Stimulated activated CD8-positive, alpha-beta memory T cell treated with anti-CD3 and anti-CD28 coated beads, Interleukin-2, amount 100 ng/mL, for 48 hours (primary cell): ENCODE results near the gene SMAD4.
"Not testable (repeated sequence)": the region's sequence is repeated elsewhere in the genome, so short reads cannot be mapped to it uniquely, and the experiment has no call there.

ENCODE experiments used
- DNase-seq, 2 donors: peaks; one replicate each; pipeline ENCODE4 v3.0.0-alpha.2; 2020; ENCODE audit warnings: low read depth in 2 of 2

Gene SMAD4

GRCh38 chr18:51110073-51110797 lies 80.2 kb downstream of the SMAD4 start:
- DNase-seq = peak; percentile 56 to 70

- DNase-seq = not testable (repeated sequence)
Measured at GRCh38 chr18:51111633-51112355, 81.8 kb downstream of the SMAD4 start.

GRCh38 chr18:51116996-51117395 lies 87.0 kb downstream of the SMAD4 start:
- not testable (repeated sequence) for DNase-seq

GRCh38 chr18:51119561-51119960 lies 89.5 kb downstream of the SMAD4 start:
- DNase-seq = not testable (repeated sequence)

GRCh38 chr18:51119976-51120375 lies 90.0 kb downstream of the SMAD4 start:
- DNase-seq = not testable (repeated sequence)

- DNase-seq = no peak
Measured at GRCh38 chr18:51120809-51121596, 91.0 kb downstream of the SMAD4 start.

- no peak for DNase-seq
Measured at GRCh38 chr18:51121597-51121857, 91.5 kb downstream of the SMAD4 start.

GRCh38 chr18:51122266-51123045 lies 92.4 kb downstream of the SMAD4 start:
- no peak for DNase-seq

GRCh38 chr18:51123046-51123395 lies 93.0 kb downstream of the SMAD4 start:
- DNase-seq = no peak

- DNase-seq = no peak
Measured at GRCh38 chr18:51123481-51123880, 93.5 kb downstream of the SMAD4 start.

GRCh38 chr18:51123936-51124486 lies 94.0 kb downstream of the SMAD4 start:
- DNase-seq = no peak

- no peak for DNase-seq
Measured at GRCh38 chr18:51125976-51126375, 96.0 kb downstream of the SMAD4 start.

- DNase-seq = no peak
Measured at GRCh38 chr18:51127664-51128063, 97.7 kb downstream of the SMAD4 start.

- DNase-seq = no peak
Measured at GRCh38 chr18:51128533-51128932, 98.5 kb downstream of the SMAD4 start.

- no peak for DNase-seq
Measured at GRCh38 chr18:51132256-51132935, 102.4 kb downstream of the SMAD4 start.

- DNase-seq = no peak
Measured at GRCh38 chr18:51133580-51134160, 103.7 kb downstream of the SMAD4 start.
